Epidermal melanocyte (primary cell): Measurements from ENCODE around the gene RAB43.
"Not testable (repeated sequence)": the region's sequence is repeated elsewhere in the genome, so short reads cannot be mapped to it uniquely, and the experiment has no call there.

Experiments
- DNase-seq: peaks from one replicate; pipeline ENCODE4 v3.0.0; 2011; ENCODE audit warnings: low spot score; ENCODE audit not compliant: insufficient read length

The RAB43 gene

DNA sequence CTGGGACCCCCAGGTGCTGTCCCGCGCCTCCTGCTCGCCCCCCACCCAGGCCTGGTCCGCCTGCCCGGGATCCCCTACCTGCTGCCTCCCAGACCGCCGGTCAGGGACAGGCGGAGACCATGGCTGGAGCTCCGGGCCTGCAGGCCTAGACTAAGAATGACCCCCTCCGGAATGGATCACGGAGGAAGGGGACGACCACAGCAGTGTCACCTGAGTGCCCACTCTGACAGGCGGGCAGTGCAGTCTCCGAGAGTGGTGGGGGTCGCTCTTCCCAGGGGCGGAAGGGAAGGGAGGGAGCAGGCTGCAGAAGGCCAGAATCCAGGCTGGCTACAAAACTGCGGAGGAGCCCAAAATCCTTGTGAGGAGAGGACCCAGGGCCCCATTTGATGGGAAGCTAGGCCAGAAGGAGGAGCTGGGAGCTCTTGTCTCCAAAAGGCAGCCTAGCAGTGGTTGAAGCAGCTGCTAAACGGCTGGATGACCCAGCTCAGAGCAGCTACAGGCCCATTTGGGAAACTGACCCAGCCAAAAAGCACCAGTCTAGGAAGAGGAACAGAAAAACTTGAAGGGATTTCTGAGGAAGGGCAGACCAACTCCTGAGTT lies 908 bp upstream of the RAB43 start:
- no peak for DNase-seq

DNA sequence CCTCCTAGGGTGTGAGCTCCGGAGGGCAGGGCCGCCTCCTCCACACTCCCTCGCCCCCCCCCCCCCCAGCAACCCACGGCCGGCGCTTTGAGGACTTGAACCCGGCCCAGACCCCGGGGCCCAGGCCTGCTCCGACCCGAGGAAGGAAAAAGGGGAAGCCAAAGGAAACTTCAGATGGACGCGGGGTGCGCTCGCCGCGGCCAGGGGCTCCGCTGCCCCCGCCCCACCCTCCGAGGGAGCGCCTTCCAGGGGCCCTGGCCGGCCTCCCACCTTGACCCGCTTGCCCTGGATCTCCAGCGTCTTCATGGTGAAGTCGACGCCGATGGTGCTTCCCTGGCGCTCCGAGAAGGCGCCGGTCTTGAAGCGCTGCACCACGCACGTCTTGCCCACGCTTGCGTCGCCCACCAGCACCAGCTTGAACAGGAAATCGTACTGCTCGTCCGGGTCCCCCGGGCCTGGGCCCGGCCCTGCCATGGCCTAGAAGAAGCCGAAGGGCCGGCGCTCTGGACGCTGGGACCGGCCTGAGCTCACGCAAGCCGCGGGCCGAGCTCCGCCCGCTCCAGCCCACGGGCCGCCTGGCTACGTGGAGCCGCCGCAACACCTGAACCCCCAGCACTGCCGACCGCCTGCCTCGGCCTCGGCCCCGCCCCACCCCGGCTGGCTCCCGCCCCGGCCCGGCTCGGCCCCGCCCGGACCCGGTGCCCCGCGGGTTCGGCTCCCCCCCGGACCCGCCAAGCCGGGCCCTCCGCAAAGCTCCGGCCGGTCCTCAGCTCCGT lies 400 bp downstream of the RAB43 start:
- no peak for DNase-seq

DNA sequence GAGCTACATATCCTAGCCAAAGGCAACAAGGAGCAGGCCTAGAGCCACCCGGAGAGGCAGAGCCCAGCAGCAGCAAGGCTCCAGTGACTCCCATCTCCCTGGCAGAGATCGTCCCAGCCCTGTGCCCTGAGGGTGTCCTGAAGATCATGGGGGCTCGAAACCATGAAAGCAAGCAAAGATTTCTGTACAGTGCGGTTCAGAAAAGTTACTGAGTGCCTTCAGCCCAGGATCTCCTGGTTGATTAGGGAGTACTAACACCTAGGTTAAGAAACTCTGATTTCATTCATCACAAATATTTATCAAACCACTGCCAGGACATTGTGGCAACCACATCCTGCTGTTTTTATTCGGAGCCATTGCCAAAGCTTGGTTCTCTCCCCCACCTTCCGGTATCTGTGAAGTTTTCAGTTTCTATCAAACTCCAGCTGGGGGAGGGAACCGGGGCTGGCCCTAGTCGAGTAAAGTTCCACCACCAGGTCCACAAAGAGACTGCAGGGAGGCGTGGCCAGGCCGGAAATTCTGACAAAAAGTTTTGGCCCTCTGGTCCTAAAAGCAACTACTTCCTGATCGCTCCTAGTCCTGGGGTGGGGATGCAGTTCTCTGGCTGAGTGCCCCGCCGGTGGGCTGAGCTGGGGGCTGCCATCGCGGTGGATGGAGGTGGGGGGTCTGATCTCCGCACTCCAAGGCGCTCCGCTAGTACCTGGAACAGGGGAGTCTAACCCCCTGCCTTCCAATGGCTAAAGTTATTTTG lies 1.2 kb downstream of the RAB43 start:
- DNase-seq: peak; percentile 89

GRCh38 chr3:129119365-129120100 lies 2.1 kb downstream of the RAB43 start:
- DNase-seq: no peak

DNA sequence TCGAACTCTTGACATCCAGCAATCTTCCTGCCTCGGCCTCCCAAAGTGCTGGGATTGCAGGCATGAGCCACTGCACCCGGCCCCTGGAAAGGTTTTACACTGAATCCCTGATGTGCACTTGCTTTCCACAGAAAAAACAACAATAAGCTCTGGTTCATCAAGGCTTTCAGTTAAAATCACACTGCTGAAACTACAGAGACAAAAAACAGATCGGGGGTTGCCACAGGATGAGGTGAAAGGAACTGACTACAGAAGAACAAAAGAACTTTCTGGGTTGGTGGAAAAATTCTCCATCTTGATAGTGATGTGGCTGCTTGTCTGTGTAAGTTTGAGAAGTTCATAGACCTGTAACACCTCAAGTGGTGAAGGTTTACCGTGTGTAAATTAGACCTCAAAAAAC lies 2.9 kb downstream of the RAB43 start:
- no peak for DNase-seq

DNA sequence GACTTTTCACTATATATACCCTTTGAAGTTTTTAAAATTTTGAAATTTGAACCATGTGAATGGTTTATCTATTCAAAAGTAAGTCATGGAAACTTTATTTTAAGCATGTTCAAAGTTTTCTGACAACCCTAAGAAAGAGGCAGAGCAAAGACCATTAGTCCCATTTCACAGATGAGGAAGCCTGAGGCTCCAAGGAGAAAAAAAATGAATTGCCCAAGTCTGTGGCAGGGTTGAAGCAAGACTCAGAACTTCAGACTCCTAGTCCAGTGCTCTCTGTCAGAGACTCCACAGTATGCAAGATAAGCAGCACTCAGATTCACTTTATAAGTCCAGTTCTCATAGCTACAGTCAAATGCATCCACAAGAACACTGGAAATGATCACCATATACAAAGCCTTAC lies 4.5 kb downstream of the RAB43 start:
- no peak for DNase-seq

DNA sequence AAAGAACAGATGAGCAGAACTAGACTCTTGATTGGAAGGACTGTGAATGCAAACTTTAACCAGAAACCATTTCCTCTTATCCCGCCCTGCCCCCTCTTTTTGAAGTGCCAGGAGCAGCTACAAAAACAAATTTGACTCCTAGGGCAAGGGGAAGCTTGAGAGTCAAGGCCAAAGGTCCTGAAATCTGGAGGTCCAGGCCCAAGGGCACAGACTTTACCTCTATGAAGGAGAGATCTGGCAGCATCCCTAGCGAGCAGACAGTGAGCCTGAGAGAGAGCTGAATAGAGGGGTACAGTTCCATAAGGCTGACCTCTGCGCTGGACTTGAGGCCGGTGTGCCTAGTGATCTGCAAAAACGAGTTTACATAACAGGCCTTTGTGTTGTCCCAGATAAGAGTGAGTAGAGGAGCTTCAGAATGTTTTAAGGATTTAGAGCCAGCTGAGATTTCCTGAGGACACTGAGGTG lies 5.1 kb downstream of the RAB43 start:
- DNase-seq: no peak

DNA sequence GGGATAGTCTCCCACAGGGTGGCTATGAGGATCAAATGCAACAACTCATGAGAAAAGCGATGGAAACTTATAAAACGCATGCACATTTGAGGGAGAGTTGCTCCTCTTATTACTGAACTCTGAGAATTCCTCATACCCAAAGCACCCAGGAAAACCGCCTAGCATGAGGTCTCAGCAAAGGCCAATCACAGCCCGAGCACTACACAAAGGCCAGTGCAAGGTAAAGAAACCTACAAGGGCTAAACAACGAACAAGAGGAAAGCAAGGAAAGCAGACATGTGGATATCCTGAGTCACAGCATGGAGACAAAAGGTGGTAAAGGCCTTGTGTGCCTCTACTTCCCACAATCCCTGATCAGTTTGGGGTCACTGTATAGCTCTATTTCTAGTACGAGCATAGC lies 7.1 kb downstream of the RAB43 start:
- DNase-seq: no peak

- no peak for DNase-seq
These were observed 9.1 kb downstream of the RAB43 start for GRCh38 chr3:129112308-129113052.

DNA sequence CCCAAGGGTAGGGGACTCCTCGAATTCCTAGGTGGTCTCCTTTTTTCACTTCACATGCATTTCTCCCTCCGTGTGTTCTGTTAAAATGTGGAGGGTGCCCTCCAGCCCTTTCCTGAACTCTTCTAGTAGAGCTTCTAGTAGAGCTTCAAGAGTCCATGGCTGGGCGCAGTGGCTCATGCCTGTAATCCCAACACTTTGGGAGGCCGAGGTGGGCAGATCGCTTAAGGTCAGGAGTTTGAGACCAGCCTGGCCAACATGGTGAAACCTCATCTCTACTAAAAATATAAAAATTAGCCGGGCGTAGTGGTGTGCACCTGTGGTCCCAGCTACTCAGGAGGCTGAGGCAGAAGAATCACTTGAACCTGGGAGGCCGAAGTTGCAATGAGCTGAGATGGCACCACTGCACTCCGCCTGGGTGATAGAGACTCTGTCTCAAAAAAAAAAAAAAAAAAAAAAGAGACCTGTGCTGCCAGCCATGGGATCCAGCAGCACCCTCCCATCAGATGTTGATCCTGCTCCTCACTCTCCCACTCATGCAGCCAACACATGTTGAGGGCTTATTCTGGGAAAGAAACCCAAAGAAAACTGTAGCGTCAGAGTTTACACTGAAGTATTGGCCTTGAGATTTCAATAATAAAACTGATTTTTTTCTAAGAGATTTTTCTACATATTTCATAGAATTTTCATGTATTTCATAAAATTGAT lies 10.4 kb downstream of the RAB43 start:
- not testable (repeated sequence) for DNase-seq

GRCh38 chr3:129107793-129108192 lies 13.8 kb downstream of the RAB43 start:
- DNase-seq: no peak

GRCh38 chr3:129106866-129107565 lies 14.6 kb downstream of the RAB43 start:
- no peak for DNase-seq

DNA sequence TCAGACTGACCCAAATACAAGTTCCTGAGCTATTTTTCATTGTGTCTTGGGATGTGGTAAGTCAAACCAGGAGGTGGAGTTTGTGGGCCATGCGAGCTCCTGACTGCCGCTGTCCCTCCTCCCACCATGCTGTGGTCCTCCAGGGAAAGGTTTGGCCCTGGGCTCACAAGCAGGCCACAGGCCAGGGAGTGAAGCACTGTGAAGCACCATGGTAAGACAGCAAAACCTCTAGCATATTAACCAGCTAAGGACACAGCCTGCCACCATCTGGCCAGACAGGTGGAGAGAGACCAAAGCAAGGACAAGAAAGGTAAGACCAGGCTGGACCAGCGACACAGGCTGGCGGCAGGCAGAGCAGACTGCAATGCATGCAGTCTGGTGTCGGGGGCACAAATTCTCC lies 15.3 kb downstream of the RAB43 start:
- DNase-seq: no peak

DNA sequence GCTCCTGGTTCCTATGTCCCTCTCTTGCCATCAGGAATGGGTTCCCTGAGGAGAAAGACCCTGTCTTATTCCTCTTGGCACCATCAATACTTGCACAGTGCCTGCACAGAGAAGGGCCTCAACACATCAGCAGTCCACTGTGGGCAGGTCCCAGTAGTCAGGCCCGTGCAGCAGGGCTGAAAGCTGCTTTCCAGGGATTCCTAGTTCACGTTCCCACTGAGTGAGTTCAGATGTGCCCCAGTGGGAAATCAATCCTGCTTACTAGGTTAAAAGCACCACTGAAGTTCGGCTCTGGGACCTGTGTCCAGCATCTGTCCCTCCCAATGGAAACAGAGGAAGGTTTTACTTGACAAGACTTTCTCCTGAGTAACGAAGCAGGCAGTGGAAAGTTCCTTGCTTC lies 15.7 kb downstream of the RAB43 start:
- no peak for DNase-seq

GRCh38 chr3:129104498-129105079 lies 17.0 kb downstream of the RAB43 start:
- no peak for DNase-seq

DNA sequence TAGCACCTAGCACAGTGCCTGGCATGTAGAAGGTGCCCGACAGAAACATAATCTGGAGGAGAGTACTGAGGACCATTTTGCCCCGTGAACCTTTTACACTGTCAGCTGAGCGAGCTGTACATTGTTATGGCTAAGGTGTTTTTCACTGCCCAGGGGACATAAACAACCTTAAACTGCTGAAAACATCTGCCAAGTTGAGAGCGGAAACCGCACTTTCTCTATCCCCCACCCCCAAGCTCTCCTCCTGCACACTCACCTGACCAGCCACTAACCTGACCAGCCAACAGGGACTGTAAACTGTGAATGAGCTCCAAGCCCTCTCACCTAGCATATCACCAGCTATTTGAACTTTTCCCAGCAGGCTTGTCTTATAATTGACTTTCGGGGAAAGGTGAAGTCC lies 17.6 kb downstream of the RAB43 start:
- no peak for DNase-seq

- DNase-seq: no peak
These were observed 18.3 kb downstream of the RAB43 start for GRCh38 chr3:129103296-129103695.

GRCh38 chr3:129101370-129102138 lies 20.1 kb downstream of the RAB43 start:
- no peak for DNase-seq

- no peak for DNase-seq
These were observed 21.3 kb downstream of the RAB43 start for GRCh38 chr3:129100274-129100673.
